Keratinocyte (primary cell): ENCODE data around the gene MRGPRX2.

Experiments used
- CTCF ChIP-seq, 3 experiments: IDR thresholded peaks in 1 of 3; conservative IDR thresholded peaks in 1 of 3; optimal IDR thresholded peaks in 1 of 3; 2 replicates in 2 of 3; 3 replicates in 1 of 3; pipeline versions ENCODE3 to v1.5.1; 2011; ENCODE audit warnings: low read length in 3 of 3, mild to moderate bottlenecking in 3 of 3, moderate library complexity in 2 of 3, control low read depth in 1 of 3, inconsistent platforms in 1 of 3; ENCODE audit not compliant: insufficient read depth in 2 of 3; ENCODE audit errors: extremely low read depth in 1 of 3
- EZH2 ChIP-seq: IDR thresholded peaks from one replicate; pipeline ENCODE4 v1.6.1; 2012; ENCODE audit warnings: inconsistent platforms, mild to moderate bottlenecking, low read length, moderate library complexity

- no peak for TF ChIP-seq CTCF (optimal IDR thresholded peaks at IDR 0.05 in 1 of 3, IDR thresholded peaks at IDR 0.05 in 1 of 3, conservative IDR thresholded peaks at IDR 0.05 in 1 of 3; ENCODE audit: extremely low read depth in 1 of 3, insufficient read depth in 2 of 3, low read length in 3 of 3)
- TF ChIP-seq EZH2: no peak
Measured at GRCh38 chr11:19020831-19021230, 39.7 kb downstream of the MRGPRX2 start.
